Stimulated activated CD8-positive, alpha-beta memory T cell treated with anti-CD3 and anti-CD28 coated beads, Interleukin-2, amount 100 ng/mL, for 1 hour (primary cell): Measurements from ENCODE around the gene ZNF217.
"Not testable (repeated sequence)": the region's sequence is repeated elsewhere in the genome, so short reads cannot be mapped to it uniquely, and the experiment has no call there.

Source experiments
- DNase-seq, 2 donors: peaks; one replicate each; pipeline ENCODE4 v3.0.0-alpha.2; 2020; ENCODE audit warnings: low read depth in 2 of 2

ZNF217 gene

DNA sequence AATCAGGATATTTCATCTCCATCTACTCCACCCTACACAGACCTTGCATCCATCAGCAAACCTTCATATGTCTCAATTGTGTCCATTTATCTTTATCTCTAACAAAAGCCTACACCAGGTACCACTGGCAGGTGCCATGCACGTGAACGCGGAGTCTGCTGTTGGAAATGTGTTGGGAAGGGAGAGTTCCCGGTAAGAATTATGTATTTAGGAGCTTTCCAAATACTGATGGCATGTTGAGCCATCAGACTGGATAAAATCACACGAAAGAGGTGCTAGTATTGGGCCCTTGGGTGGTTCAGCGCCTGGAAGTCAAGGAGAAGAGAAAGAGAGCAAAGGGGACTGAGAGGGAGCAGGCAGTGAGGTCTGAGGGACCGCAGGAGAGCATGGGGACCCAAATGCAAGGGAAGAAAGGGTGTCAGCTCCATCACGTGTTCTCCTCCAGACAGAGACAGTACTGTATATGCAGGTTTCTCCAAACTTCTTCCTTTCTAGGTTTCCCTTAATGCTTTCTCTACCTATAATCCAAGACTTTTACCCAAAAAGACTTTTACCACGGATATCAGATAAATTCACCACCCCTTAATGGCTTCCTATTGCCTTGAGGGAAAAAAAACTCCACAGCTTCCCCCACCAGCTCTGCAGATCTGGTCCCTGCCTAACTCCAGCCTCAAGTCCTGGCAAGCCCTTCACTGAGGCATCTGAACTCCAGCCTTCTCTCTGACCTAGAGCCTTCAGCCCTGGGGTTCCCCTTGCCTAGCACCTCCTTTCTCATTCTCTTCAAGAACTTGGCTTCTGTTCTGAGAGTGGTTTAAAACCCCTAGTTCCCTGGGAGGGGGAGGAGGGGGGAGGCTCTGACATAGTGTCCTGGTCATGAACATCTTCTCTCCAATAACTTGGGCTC is 4.8 kb upstream of the ZNF217 start:
- no peak for DNase-seq

DNA sequence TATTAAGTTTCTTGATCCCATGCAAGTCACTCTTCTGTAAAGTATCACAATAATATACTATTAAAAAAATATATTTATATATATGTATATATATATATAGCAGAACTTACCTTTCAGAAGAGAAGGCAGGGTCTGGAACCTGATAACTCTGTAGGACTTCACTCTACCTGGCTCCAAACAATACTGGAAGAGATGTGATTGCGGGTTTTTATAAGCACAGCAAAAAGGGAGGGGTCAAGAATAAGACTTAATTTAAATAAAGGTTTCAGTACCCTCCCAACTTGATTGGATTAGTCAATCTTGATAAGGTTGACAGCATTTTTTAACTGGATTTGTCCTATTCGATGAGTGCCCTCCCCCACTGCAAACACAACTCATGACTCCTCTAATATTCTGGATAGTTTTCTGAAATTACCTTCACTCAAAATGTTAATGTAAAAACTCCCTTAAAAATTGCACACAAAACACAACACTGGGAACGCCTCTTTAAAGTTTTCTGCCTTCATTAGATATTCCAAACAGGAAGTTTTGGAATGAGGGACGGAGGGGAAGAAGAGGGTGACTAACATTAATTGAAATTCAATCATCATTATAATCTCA is 4.0 kb upstream of the ZNF217 start:
- DNase-seq: no peak

DNA sequence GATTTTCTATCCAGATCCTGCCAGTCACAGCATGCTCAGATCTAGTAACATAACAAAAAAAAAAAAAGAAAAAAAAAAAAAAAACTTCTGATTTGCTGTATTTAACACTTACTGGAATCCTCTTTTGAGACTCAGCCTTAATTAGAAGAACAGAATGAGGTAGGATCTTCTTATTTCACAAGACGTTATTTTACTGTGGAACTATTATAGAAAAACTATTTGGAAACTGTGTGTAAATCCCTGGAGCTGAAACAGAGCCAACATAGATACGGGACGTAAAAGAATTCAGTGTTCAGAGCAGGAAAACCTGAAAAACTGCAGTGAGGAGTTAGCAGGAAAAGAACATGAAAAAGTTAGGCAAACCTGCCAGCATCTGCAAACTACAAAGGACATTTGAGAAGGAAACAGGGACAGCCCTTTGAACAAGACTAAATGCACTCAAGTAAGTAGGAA is 3.4 kb upstream of the ZNF217 start:
- DNase-seq: no peak

DNA sequence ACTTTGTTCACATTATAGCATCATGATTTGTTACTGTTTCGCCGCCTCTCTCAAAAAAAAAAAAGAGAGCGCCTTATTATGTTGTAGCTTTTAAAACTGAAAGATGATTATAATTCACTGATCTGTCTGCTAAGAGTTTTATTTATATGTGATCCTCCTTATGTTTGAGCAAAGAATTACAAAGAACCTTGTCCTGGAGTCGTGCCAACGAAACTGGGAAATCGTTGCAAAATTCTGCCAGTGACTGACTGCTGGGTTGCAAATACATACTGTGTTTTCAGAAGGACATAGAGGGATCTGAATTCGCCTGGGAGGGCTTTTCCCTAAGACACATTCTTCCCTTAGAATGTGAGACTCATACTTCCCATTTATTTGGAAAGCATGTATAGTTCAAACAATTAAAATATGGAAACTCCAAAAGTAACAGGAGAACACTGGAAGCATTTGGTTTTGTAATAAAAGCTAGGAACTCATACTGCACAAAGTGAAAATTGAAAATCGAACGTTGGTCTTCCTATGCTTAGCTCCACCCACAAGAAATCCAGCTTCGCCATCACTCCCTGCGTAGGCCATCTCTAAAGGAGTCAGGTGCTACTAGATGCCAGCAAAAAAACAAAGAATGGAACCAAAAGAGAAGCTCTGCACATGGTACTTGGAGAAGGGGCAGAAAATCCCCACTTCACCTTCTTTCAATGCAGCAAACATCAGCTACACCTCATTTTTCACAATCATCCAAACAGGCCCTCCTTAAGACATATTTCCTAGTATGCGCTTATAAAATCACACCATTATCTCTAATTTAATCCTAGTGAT is 2.8 kb upstream of the ZNF217 start:
- DNase-seq: not testable (repeated sequence)

DNA sequence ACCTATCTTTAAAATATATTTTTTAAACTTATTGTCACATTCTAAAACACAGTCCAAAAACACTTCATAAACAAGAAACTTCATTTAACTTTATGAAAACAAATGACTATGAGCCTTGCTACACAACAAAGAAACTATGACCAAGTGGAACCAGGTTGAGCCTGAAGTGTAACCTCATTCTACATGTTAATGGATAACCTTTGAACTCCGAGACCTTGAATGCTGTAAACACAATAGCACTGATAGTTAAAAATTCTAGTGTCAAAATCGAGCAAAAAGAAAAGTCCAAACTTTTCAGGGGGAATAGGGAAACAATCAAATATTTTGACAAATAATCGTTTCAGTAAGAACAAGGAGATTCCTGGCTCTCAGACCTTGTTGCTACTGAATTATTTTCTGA is 2.1 kb upstream of the ZNF217 start:
- DNase-seq: not testable (repeated sequence)

DNA sequence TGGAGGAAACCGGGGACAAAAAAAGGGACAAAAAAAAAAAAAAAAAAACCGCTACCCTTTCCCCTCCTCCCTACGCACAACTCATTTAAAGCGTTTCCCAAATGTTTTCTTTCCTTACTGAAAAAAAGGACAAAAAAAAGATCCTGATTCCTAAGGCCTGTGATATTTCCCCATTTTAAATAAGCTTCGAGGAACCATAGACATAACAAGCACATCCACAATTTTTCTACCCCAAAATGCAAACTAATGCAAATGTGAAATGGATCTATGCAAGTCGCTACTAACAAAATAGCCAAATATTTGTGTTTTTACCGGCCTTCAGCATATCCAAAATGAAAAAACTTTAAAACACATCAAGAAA is 1.4 kb upstream of the ZNF217 start:
- no peak for DNase-seq

DNA sequence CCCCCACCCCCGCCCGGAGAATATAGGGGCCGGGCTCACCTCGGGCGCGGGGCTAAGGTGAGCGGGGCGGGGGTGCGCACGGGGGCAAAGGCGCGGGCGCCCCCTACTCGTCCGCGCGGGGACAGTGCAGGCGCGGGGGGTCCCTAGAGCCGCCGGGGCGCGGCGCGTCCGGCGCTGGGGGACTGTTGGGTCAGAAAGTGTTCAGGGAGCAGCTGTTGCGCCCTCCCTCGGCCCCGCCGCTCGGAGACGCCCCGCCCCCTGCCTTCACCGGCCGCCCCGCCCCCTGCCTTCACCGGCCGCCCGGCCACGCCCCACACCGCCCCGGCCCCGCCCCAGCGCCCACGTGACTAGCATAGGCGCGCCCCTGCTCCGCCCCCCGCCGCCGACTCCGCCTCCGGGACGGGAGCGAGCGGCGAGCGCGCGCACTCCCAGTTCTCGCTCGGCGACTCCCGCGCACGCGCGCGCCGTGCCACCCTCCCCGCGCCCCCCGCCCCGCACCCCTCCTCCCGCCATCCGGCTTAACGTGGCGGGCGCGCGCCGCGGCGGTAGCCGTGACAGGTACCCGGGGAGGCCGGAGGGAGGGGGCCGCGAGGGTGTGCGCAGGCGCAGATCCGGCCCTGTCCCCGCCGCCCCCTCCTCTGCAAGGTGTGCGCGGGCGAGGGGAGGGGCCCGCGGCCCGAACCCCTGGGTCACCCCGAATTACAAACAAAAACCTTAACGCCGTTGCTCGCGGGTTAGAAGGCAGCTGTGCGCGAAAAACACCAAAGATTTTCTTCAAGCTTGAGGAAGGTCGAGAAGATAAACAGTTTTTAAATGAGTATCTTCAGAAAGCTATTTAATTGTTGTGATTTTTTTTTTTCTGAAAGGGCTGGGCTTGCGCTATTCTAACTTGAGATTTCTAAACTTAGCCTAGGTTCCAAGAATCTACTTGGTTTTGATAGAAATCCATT is 704 bp upstream of the ZNF217 start:
- peak; percentile 98 to 99 for DNase-seq

DNA sequence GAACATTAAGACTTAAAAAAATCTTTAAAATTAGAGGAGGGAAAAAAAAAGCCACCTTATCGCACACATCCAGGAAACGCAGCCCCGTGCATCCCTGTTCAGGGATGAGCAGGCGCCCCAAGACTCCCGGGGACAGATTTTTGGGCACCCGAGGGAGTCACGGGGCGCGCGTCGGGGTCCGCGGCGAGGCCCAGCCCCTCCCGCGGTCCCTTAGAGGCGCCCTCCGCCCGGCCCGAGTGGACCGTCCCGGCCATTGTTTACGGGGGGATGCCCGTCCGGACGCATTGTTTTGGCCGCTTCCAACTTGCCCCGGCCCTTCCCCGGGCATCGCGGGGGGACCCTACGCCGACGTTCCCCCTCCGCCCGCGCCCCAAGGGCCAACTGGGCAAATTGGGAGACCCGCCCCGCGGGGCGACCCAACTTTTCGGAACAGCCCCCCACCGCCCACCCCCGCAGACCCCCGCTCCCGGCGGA is 610 bp downstream of the ZNF217 start:
- DNase-seq: no peak

DNA sequence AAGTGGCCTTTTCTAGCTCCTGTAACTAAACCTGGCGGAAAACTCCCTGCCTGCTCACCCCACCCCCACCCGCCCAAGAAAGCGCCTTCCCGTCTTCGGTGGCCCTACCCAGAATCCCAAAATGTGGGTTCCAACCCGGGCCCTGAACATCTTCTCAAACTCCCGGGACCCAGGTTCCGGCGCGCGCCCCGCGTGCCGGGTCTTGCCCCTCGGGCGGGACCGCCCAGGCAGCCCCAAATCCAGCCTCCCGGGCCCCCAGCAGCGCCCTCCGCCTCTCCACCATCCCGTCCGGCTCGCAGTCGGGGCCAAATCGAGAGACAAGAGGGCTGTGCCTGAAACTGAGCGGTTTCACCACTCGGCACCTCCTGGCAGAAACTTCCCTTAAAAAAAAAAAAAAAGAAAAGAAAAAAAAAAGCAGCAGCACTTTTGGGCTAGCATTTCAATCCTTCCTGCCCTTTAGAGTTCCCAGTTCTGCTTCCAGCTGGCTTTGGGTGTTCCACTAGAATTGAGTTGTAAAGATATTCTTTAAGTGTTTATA is 1.1 kb downstream of the ZNF217 start:
- DNase-seq: peak in 1 of 2 donors; percentile 37

DNA sequence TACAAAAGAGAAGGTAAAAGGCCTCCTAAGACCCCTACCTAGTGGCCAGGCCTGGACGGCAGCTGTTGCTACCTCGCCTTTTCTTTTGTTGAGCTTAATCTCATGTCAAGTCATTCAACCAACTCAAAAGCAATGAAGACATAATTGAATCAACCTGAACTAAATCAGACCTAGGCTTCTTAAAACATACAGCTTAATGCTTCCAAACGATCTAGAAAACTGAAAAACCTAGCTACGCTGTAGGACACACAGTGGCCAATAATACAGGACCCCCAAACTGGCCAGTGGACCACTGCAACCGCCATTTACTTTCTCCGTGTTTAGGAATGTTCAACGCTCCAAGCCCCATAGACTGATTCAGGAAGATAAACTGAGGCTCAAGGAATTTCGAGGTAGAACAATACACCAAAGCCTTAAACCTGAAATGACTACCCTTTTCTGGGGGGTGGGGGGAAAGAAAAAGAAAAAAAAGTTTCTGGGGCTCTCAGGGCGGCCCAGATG is 1.6 kb downstream of the ZNF217 start:
- DNase-seq: not testable (repeated sequence)

DNA sequence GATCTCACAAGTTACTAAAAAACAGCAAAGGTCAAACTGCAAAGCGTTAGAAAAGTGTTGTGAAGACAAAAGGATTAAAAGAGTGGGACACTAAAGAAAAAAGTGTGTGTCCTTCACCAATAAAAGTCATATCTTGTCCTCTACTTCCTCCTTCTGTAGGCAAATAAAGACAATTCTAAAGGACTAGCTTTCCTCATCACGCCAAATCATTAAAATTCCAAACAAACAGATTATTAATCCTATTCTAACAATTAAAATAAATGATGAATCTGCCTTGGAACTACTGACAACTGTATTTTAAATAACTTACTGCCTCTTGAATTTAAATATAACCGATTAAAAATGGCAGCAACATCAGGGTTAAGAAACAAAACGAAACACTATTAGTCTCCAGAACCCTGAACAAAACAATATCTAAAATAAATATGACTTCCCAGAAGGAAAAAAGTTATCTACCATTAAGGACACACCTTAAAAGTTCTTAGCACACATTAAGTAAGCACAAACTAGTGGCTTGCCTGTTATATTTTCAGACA is 2.4 kb downstream of the ZNF217 start:
- not testable (repeated sequence) for DNase-seq

DNA sequence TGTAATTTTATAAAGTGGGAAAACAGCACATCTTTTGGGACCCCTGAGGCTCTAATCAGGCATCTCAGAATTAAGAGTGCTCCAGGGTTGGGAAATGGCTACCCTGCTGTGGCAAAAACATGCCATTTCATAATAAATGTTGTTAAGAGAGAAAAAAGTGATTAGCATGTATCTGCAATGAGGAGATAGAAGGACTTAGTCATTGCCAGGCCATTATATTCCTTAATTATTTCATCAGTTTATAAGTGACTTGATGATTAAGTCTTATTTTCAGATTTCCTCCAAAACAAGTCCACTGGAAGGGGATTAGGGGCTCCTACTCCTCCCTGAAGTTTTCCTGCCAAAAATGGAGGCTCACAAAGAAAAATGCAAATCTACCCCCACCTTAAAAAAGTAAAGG is 3.0 kb downstream of the ZNF217 start:
- DNase-seq: not testable (repeated sequence)

DNA sequence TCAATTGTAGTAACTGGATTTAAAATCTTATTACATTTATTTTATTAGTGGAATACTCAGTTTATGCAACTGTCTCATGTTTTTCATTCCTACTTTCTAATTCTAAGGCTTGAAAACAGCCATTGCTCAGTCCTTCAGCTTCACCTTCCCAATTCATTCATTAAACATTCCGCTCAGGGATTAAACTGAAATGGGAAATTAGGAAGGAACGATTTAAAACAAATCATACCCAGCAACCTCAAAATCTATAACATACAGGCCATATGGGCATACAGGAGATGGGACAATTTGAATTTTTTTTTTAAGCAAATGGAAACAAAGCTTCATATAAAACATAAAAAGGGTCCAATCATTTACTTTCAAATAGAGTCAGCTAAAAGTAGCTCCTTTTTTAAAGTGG is 3.5 kb downstream of the ZNF217 start:
- not testable (repeated sequence) for DNase-seq

DNA sequence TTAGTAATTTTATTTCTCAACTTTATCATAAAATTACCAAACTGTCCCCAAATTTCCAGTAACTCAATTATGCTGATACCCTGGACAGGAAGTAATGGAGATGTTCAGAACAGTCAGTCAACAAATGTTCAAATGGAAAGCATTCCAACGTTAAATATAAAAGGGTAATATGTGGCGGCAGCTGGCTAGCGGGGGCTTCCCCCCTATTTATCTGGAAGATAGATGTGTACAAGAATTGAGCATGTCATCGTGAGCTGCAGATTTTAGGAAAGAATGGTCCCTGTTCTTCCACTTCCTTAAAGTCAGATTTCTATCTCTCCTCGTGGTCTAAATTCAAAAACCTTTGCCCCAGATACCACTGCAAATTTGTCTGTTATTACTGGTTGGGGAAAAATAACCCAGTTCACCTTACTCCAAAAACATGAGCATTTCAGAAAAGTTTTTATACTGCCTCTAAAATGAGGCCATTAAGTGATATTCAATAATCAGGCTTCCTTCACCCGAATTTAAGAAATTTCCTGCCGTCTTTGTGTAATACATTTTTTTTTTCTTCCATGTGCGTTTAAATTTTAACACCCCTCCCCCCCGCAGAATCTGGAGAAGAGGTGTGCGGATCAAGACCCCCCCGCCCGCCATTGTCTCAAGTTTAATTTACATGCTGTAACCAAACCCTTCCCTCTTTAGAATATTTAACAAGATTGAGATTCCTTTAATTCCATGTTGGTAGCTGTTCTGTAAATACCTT is 4.1 kb downstream of the ZNF217 start:
- not testable (repeated sequence) for DNase-seq

DNA sequence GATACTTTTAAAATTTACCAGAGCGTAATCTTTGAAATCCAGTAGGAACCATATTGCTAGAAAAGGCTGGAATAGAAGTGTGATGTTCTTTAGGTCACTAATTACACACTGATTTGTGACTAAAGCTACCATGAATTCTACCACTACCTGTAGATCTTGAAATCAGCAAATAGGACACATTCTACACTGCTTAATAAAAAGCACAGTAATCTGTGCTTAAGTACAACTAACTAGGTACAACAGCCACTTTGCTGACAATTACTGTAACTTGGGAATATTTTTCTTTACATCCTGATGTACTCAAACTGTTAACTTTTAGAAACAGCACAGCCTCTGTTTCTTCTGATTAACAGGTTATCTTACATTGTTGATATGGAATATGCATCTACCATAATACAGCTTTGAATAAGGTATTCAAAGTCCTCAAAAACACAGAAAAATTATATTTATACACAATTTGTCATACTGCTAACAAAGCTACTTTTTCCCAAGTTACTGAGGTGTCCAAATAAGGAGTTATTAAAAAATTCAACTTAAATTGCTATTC is 6.4 kb downstream of the ZNF217 start:
- DNase-seq: not testable (repeated sequence)

DNA sequence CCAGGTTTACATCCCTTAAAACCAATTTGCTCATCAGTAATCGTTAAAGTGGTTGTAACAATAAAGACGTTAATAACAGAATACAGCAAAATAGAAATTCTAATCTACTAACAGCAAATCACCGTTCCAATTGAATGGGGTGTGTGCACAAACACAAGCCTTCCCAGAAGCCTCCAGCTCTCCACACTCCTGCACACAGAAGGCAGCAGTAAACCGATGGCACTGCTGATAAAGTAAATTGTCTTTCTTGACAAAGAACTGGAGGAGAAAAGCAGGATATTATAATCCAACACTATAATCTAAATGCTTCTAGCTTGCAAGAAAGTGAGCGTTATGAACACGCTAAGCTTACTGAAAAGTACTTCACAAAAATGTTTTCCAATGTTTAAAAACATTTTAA is 7.0 kb downstream of the ZNF217 start:
- no peak for DNase-seq

DNA sequence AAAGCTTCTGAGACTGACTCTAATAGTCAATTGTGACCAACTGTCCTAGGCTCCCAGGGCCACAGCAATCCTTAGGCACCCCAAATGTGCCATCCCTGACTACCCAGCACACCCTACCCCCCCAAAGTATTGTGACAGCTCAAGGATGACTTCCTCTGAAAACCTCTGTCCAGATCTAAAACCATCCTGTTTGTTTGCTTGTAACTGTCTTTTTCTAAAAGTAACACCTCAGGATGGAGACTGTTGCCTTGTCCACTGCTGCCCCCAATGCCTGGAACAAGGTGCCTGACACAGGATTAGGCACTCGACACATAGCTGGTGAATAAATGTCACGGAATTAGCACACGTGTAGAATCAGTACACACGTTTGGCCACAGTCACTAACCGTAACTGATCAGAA is 7.7 kb downstream of the ZNF217 start:
- not testable (repeated sequence) for DNase-seq

DNA sequence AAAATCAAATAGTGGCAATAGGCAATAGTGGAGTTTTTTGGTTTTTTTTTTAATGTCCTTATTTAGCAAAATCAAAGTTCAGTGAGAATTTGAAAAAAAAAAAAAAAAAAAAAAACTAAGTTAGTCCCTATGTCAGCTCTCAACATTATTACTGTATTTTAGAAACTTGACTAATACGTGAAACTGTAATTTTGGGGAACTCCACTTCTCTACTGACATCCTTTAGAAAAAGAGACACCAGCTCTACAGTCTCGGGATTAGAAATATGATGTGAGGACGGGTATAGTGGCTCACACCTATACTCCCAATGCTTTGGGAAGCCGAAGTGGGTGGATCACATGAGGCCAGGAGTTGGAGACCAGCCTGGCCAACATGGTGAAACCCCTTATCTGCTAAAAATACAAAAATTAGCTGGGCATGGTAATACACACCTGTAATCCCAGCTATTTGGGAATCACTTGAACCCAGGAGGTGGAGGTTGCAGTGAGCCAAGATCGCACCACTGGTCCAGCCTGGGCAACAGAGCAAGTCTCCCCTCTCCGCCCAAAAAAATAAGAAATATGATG is 8.6 kb downstream of the ZNF217 start:
- DNase-seq: not testable (repeated sequence)

DNA sequence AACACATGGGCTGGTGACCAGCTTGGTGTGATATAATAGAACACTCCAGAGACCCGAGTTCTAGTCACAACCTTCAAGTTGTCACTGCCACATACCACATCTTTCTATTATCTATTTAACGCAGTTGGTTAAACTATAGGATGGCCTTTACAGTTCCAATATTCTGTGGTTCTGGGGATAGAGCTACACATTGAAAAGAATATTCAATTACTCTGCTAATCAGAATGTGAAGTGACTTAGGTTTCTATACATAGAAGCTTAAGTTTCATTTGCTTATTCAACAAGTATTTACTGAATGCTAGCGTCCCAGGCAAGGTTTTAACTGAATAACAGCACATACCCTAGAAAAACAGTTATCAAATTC is 9.1 kb downstream of the ZNF217 start:
- not testable (repeated sequence) for DNase-seq
